Astrocyte of the spinal cord (primary cell): ENCODE measurements around the gene RTP3.
"Not testable (repeated sequence)": the region's sequence is repeated elsewhere in the genome, so short reads cannot be mapped to it uniquely, and the experiment has no call there.

ENCODE experiments used
- DNase-seq: peaks from one replicate; pipeline ENCODE4 v3.0.0; 2011; ENCODE audit warnings: low read depth, low spot score
- H3K4me3 ChIP-seq: 2 replicates; pipeline ENCODE4 v1.5.1; 2011; ENCODE audit warnings: low read depth, mild to moderate bottlenecking, low read length, moderate library complexity
- in situ Hi-C: cut with HindIII; loops from 2 replicates; pipeline ENCODE4 v1.10.0; 2017; ENCODE audit warnings: low sequenced_read_pairs
- TF ChIP-seq, protein P1 (sequence below): IDR thresholded peaks from 2 replicates; pipeline ENCODE4 v1.5.1; 2012; ENCODE audit warnings: low read depth, mild to moderate bottlenecking, low read length, inconsistent platforms

RTP3 gene

DNA sequence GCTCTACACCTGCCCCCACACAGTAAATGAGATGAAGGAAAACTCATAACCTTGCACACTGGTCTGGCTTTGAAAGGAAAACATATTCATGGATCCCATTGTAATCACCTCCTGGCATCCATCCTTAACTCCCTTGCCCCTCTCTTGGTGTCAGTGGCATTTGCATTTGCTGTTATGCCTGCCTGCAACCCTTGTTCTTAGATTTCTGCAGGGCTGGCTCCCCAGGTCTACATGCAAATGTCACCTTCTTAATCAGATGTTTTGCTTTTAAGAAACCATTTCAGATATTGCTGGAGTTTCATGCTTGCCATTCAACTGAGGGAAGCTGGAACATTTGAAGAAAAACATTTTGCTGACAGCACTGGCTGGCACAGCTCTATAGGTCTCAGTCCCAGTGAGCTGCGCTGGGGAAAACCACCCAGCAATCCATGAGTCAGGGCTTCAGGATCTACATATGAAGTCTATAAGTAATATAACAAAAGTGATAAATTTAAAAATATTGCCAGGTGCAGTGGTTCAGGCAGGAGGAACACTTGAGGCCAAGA, 49.2 kb downstream of the RTP3 start:
- TF ChIP-seq, protein P1, sequence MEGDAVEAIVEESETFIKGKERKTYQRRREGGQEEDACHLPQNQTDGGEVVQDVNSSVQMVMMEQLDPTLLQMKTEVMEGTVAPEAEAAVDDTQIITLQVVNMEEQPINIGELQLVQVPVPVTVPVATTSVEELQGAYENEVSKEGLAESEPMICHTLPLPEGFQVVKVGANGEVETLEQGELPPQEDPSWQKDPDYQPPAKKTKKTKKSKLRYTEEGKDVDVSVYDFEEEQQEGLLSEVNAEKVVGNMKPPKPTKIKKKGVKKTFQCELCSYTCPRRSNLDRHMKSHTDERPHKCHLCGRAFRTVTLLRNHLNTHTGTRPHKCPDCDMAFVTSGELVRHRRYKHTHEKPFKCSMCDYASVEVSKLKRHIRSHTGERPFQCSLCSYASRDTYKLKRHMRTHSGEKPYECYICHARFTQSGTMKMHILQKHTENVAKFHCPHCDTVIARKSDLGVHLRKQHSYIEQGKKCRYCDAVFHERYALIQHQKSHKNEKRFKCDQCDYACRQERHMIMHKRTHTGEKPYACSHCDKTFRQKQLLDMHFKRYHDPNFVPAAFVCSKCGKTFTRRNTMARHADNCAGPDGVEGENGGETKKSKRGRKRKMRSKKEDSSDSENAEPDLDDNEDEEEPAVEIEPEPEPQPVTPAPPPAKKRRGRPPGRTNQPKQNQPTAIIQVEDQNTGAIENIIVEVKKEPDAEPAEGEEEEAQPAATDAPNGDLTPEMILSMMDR, result no peak
- H3K4me3 ChIP-seq, result no peak overlapping the region
- no peak for DNase-seq
- in situ Hi-C loops, result no loop called here

DNA sequence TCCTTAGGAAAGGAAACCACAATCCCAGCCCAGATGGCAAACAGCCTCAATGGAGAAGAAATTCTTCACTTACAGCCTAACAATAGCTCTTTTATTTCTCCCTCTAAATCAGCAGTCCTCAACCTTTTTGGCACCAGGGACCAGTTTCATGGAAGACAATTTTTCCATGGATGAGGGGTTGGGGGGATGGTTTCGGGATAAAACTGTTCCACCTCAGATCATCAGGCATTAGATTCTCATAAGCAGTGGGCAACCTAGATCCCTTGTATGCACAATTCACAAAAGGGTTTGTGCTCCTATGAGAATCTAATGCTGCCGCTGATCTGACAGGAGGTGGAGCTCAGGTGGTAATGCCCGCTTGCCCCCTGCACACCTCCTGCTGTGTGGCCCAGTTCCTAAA, 50.8 kb downstream of the RTP3 start:
- in situ Hi-C loops, DNase-seq, H3K4me3 ChIP-seq: not testable (repeated sequence)

DNA sequence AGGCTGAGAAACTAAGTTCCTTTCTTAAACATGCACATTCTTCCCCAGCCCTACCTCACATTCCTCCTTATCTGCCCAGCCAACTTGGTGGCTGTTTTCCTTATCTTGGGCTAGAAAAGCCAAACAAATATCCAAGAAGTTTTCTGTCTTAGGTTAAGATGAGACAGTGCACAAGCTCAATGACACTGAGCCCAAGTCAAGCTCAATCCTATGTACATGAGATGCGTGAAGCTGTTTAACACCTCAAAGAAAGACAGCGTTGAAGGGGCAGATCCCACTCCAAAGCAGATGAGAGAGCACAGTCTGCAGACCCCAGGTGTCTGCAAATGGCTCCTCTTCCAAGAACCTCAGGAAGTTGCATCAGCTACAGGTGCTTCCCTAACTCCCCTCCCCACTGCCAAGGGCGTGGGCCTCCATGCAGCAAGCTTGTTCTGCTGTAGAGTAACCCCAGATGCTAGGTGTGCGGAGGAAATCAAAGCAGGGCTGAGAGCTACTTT, 51.7 kb downstream of the RTP3 start:
- no peak for DNase-seq
- in situ Hi-C loops, result no loop called here
- no peak overlapping the region for H3K4me3 ChIP-seq
- TF ChIP-seq, protein P1, result no peak

DNA sequence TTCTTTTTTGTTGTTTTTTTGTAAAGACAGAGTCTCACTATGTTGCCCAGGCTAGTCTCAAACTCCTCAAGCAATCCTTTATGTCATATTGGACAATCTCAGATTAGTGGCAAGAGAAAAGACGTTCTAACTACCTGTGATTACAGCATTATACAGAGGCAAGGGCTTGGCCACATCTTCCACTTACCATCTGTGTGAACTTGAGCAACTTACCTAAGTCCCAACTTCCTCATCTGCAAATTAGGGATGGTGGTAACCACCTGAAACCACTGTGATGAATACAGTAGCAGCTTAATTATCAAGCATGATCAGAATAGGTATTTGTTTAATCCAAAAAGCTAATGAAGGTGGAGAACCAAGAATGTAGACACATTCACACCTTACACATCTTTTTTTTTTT, 52.2 kb downstream of the RTP3 start:
- in situ Hi-C loops, result no loop called here
- TF ChIP-seq, protein P1, result no peak
- DNase-seq, result no peak
- H3K4me3 ChIP-seq, result no peak overlapping the region
